GM12864 (cell line): ENCODE data around the gene ATXN10.
A peak's percentile ranks its signal among the peaks of the same experiment; 100 is the strongest.

Experiments
- DNase-seq: peaks from one replicate; pipeline ENCODE4 v3.0.0-alpha.2; 2011; ENCODE audit warnings: low read depth
- H3K4me3 ChIP-seq: 2 replicates; pipeline ENCODE4 v1.5.1; 2011; ENCODE audit warnings: mild to moderate bottlenecking, low read depth, low read length, control low read depth
- TF ChIP-seq, protein P1 (sequence below): IDR thresholded peaks from 2 replicates; pipeline ENCODE4 v1.5.1; 2011; ENCODE audit warnings: low read depth, mild to moderate bottlenecking, moderate library complexity, low read length, control low read depth, inconsistent platforms; ENCODE audit errors: missing control alignments

Gene ATXN10

GRCh38 chr22:45644714-45645113 lies 26.9 kb upstream of the ATXN10 start:
- TF ChIP-seq, protein P1, sequence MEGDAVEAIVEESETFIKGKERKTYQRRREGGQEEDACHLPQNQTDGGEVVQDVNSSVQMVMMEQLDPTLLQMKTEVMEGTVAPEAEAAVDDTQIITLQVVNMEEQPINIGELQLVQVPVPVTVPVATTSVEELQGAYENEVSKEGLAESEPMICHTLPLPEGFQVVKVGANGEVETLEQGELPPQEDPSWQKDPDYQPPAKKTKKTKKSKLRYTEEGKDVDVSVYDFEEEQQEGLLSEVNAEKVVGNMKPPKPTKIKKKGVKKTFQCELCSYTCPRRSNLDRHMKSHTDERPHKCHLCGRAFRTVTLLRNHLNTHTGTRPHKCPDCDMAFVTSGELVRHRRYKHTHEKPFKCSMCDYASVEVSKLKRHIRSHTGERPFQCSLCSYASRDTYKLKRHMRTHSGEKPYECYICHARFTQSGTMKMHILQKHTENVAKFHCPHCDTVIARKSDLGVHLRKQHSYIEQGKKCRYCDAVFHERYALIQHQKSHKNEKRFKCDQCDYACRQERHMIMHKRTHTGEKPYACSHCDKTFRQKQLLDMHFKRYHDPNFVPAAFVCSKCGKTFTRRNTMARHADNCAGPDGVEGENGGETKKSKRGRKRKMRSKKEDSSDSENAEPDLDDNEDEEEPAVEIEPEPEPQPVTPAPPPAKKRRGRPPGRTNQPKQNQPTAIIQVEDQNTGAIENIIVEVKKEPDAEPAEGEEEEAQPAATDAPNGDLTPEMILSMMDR = no peak
- no peak overlapping the region for H3K4me3 ChIP-seq
- no peak for DNase-seq

DNA sequence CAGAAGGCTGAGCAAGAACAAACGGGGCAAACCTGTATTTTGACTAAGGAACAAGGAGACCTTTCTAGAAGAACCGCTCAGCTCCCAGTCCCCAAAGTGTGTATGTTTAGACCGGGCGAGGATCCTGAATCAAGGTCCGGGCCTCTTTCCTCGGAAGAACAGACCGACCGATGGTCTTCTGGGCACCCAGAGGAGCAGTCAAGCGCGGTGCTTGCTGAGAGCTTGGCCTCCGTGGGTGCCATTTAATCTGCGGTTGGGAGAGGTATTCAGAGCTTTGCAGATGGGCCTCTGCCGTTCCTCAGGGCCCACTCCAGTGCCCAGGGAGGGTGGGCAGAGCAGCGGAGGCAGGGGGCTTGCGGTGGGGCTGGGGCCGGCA lies 26.5 kb upstream of the ATXN10 start:
- DNase-seq = no peak
- no peak overlapping the region for H3K4me3 ChIP-seq
- TF ChIP-seq, protein P1 = no peak

GRCh38 chr22:45645526-45646414 lies 25.9 kb upstream of the ATXN10 start:
- TF ChIP-seq, protein P1 = peak; percentile 81
- H3K4me3 ChIP-seq = no peak overlapping the region; the same call in 1 of the 2 replicates
- peak; percentile 7 for DNase-seq

DNA sequence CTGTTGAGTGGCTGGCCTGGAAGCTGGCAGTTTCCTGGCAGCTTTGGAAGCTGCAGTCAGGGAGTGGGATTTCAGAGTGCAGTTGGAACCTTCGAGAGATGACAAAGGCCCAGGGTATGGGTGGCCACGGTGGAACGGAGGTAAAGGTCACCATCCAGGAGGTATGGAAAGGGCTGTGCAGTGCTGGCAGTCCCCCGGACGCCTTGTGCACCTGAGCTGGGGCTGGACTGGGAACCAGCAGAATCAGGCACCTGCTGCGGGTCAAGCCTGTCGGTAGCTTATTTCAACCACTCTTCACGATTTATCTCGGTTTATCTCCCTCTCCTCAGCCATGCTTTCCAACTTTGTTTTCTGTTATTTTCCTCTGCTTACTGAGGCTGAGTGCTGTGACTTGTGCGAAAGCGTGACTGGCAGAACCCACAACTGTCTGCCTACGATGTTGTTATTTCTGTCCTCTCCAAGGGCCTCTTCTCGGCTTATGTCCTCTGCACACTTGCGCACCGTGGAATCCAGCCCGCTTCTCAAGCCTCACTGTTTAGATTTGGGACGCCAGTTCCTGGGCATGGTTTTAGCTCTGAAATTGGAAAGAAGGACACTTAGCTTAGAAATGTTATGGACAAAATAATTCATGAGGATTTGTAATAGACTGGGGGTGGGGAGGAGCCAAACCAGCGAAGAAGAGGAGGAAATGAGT lies 24.0 kb upstream of the ATXN10 start:
- H3K4me3 ChIP-seq = no peak overlapping the region
- no peak for DNase-seq
- TF ChIP-seq, protein P1 = no peak

DNA sequence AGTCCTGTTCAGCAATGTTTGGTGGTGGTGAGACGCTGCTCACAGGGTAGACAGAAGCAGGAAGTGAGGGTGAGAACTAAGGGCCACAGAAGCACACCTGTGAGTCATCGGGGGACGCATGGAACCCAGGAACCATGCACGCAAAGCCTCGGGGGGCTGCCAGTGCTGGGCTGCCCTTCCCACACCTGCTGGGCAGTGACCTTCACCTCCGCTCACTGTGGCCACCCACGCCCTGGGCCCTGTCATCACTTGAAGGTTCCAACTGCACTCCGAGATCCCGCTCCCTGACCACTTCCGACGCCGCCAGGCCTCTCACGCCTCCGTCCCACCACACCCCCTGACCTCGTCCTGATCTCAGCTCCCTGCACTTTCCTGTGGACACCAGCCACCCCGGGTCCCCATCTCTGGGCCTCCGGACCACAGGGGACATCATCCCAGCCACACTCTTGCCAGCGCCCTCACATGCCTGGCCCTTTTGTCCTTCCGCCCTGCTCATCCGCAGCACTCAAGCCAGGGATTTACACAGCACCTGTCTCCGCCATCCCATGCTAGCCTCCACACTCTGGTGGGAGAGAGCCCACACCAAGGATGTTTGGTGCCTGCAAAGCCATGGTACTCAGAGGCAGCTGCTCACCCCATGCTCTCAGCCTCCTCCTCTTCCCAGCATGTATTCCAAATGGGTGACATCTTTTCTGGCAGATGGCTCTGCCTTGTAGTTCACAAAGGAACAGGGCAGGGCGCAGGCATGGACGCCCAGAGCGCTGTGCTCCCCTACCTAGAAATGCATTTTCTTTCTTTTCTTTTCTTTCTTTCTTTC lies 23.1 kb upstream of the ATXN10 start:
- DNase-seq = no peak

DNA sequence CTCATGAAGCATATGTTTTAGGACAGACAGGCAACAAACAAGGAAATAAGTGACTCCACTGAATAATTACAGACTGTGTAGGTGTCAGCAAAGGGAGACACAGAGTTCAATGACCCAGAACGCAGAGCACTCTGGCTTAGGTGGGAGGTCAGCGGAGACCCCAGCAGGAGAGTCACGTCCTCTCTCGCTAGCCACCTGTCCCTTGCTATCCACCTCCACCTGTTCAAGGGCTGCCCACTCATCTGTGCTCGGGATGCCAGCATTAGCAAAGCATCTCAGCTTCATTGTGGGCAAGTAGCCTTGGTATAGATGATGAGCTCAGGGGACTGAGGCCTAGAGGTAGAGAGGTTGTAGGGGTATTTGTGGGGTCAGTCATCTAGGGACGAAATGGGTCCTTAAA lies 21.8 kb upstream of the ATXN10 start:
- TF ChIP-seq, protein P1 = no peak
- H3K4me3 ChIP-seq = no peak overlapping the region
- DNase-seq = no peak

More for the DNA sequence above, 23.1 kb upstream of the ATXN10 start:
- no peak overlapping the region for H3K4me3 ChIP-seq
- TF ChIP-seq, protein P1 = no peak
